HepG2 (cell line): ENCODE measurements around the gene TRPV2. TPM values are rescaled to one million over a fixed set of nuclear protein-coding genes. Genes with fewer than 3 reads are reported as not detected.

Source experiments
- ATAC-seq: fragments of 200-7000 bp; cut with Tn5 transposase; 3 replicates; pipeline ENCODE4 v1.9.1; 2020; ENCODE audit warnings: mild to moderate bottlenecking, moderate library complexity
- BruUV-seq: library from RNA; stranded (reverse); fragments of 400-500 nt; replicated peaks from 2 replicates; lab custom pipeline; 2021; lab: Mats Ljungman, UMichigan
- CTCF ChIA-PET: fragments of 300-600 bp; formaldehyde crosslinking; extraction: SDS; loops from one replicate; lab custom pipeline; 2021; ENCODE audit warnings: low total read pairs, inconsistent platforms, low intra/inter-chr PET ratio; lab: Yijun Ruan, JAX
- POLR2A ChIA-PET: fragments of 350-600 bp; sonication (Branson Sonifier 250); formaldehyde crosslinking; loops from one replicate; lab custom pipeline; 2020; ENCODE audit warnings: antibody characterized with exemption, inconsistent platforms; lab: Yijun Ruan, JAX
- DNase-seq: peaks from one replicate; pipeline ENCODE4 v3.0.0-alpha.2; 2015; ENCODE audit warnings: low spot score
- FAIRE-seq: peaks from 3 replicates; lab custom pipeline; 2011; peaks lifted over from hg19 to GRCh38; lab: Jason Lieb, UNC
- H2AFZ ChIP-seq: one replicate; pipeline ENCODE4 v1.6.1; 2011; ENCODE audit warnings: low read length, inconsistent platforms
- H3K27ac ChIP-seq: fragments of 300-600 bp; 3 replicates; pipeline ENCODE4 v1.8.0; 2011; ENCODE audit warnings: mixed run types, mild to moderate bottlenecking, mixed read lengths, low read length, inconsistent platforms; ENCODE audit not compliant: insufficient read depth; ENCODE audit errors: extremely low read length
- H3K27me3 ChIP-seq, 2 experiments: fragments of 200-600 bp in 1 of 2; 2 replicates in 1 of 2; 3 replicates in 1 of 2; pipeline versions ENCODE4 v1.6.0 to v1.8.0; 2011; ENCODE audit warnings: low read length in 2 of 2, mild to moderate bottlenecking in 2 of 2, moderate library complexity in 2 of 2, inconsistent platforms in 1 of 2; ENCODE audit not compliant: insufficient read depth in 2 of 2, control insufficient read depth in 1 of 2
- H3K36me3 ChIP-seq, 2 experiments: fragments of 200-600 bp in 1 of 2; replicated peaks in 1 of 2; 2 replicates in 1 of 2; 3 replicates in 1 of 2; pipeline versions ENCODE4 v1.5.1 to v1.8.0; 2011; ENCODE audit warnings: low read length in 2 of 2, inconsistent platforms in 1 of 2; ENCODE audit not compliant: insufficient read depth in 2 of 2, control insufficient read depth in 1 of 2
- H3K4me1 ChIP-seq: 2 replicates; pipeline ENCODE4 v1.5.1; 2012; ENCODE audit warnings: low read length, inconsistent platforms; ENCODE audit not compliant: insufficient read depth
- H3K4me2 ChIP-seq: 2 replicates; pipeline ENCODE4 v1.6.0; 2011; ENCODE audit warnings: low read depth, low read length, inconsistent platforms
- H3K4me3 ChIP-seq, 3 experiments: fragments of 200-600 bp in 1 of 3; sonication (generic), shearing (Covaris generic) in 1 of 3; replicated peaks in 1 of 3; 2 replicates each; pipeline ENCODE4 v1.5.1; 2011 to 2016; ENCODE audit warnings: low read length in 3 of 3, inconsistent platforms in 2 of 3, low read depth in 2 of 3, mild to moderate bottlenecking in 2 of 3, control low read depth in 1 of 3, mixed read lengths in 1 of 3; ENCODE audit not compliant: insufficient read depth in 1 of 3
- H3K79me2 ChIP-seq: one replicate; pipeline ENCODE4 v1.6.1; 2011; ENCODE audit warnings: low read length, inconsistent platforms; ENCODE audit not compliant: insufficient read depth
- H3K9ac ChIP-seq: 2 replicates; pipeline ENCODE4 v1.6.0; 2011; ENCODE audit warnings: mild to moderate bottlenecking, low read depth, low read length, inconsistent platforms; ENCODE audit not compliant: insufficient read depth
- H3K9me3 ChIP-seq: 2 replicates; pipeline ENCODE4 v1.5.1; 2012; ENCODE audit warnings: mild to moderate bottlenecking, low read length
- H4K20me1 ChIP-seq: 2 replicates; pipeline ENCODE4 v1.6.0; 2011; ENCODE audit warnings: inconsistent platforms, mild to moderate bottlenecking, low read length, moderate library complexity; ENCODE audit not compliant: insufficient read depth
- HOXA3 ChIP-seq: sonication (generic); formaldehyde crosslinking; IDR thresholded peaks from 2 replicates; pipeline ENCODE4 v1.5.0; 2020; ENCODE audit warnings: missing genetic modification reagents
- MAFG ChIP-seq: sonication (generic); formaldehyde crosslinking; IDR thresholded peaks from 2 replicates; pipeline ENCODE4 v1.5.1; 2020; ENCODE audit warnings: mild to moderate bottlenecking, missing genetic modification reagents
- RBM39 ChIP-seq: fragments of 200-400 bp; formaldehyde crosslinking; IDR thresholded peaks from one replicate; pipeline ENCODE4 v1.6.1; 2018; ENCODE audit warnings: antibody characterized with exemption, mild to moderate bottlenecking, low read depth, low read length; ENCODE audit not compliant: poor library complexity, severe bottlenecking
- RNF2 ChIP-seq: fragments of 450-650 bp; conservative IDR thresholded peaks from 2 replicates; pipeline ENCODE4 v1.6.1; 2016; ENCODE audit warnings: low read depth
- TMF1 ChIP-seq: sonication (generic); formaldehyde crosslinking; IDR thresholded peaks from 2 replicates; pipeline ENCODE4 v1.8.1; 2022; ENCODE audit warnings: low read depth, missing genetic modification reagents
- ZNF382 ChIP-seq: sonication (generic); formaldehyde crosslinking; IDR thresholded peaks from 2 replicates; pipeline ENCODE4 v1.5.0; 2020; ENCODE audit warnings: missing genetic modification reagents, mild to moderate bottlenecking, borderline replicate concordance
- ZNF737 ChIP-seq: sonication (generic); formaldehyde crosslinking; IDR thresholded peaks from 2 replicates; pipeline ENCODE4 v1.5.0; 2020; ENCODE audit warnings: missing genetic modification reagents, mild to moderate bottlenecking, borderline replicate concordance
- ZNF776 ChIP-seq: sonication (generic); formaldehyde crosslinking; IDR thresholded peaks from 2 replicates; pipeline ENCODE4 v1.4.0; 2020; ENCODE audit warnings: mild to moderate bottlenecking, missing genetic modification reagents
- ZSCAN29 ChIP-seq: sonication (generic); formaldehyde crosslinking; conservative IDR thresholded peaks from 2 replicates; pipeline ENCODE4 v1.4.0; 2020; ENCODE audit warnings: mild to moderate bottlenecking, missing genetic modification reagents
- WGBS: methylation state at CpG from one replicate; pipeline ENCODE4 v1.1.6; 2017; ENCODE audit warnings: low lambda C conversion rate; 5-methylcytosine and 5-hydroxymethylcytosine counted together
- in situ Hi-C: cut with HindIII; loops from 2 replicates; pipeline ENCODE4 v1.10.0; 2017; ENCODE audit warnings: low pct_unique_long_range_greater_than_20kb; ENCODE audit not compliant: extremely low pct_ligation_motif_present
- intact Hi-C: fragments of 100-400 bp; cut with micrococcal nuclease; formaldehyde crosslinking; loops from one replicate; pipeline ENCODE4 v1.10.0; 2022; ENCODE audit not compliant: unreplicated experiment
- polyA plus RNA-seq, 8 experiments: library from polyadenylated mRNA; depleted of rRNA in 3 of 8; stranded (reverse) in 7 of 8; unstranded in 1 of 8; fragments of >200 nt; fragmentation: Illumina TruSeq in 4 of 8; extraction: Trizol in 4 of 8; gene quantifications; 2 replicates each; pipeline versions ENCODE4 v1.2.1 to v1.2.3, GENCODE V29; 2011 to 2016; ENCODE audit warnings: low read depth in 4 of 8, missing spikeins in 1 of 8, mixed read lengths in 1 of 8; ENCODE audit not compliant: insufficient read depth in 1 of 8
- total RNA-seq, 5 experiments: library from RNA; depleted of rRNA; stranded (reverse); fragments of >200 nt; fragmentation: Illumina TruSeq; extraction: Trizol; gene quantifications; 2 replicates each; pipeline ENCODE4 v1.2.3, GENCODE V29; 2016; ENCODE audit warnings: low read depth in 1 of 5
- TF ChIP-seq, protein P1 (sequence below): sonication (generic); formaldehyde crosslinking; IDR thresholded peaks from 2 replicates; pipeline ENCODE4 v1.9.0; 2022; ENCODE audit warnings: low read depth, missing genetic modification reagents
- TF ChIP-seq, protein P2 (sequence below): sonication (generic); formaldehyde crosslinking; IDR thresholded peaks from 2 replicates; pipeline ENCODE4 v1.8.0; 2022; ENCODE audit warnings: mild to moderate bottlenecking, missing genetic modification reagents, borderline replicate concordance
- TF ChIP-seq, protein P3 (sequence below): sonication (generic); formaldehyde crosslinking; IDR thresholded peaks from 2 replicates; pipeline ENCODE4 v1.8.1; 2023; ENCODE audit warnings: mild to moderate bottlenecking, inconsistent platforms, moderate library complexity, missing genetic modification reagents, borderline replicate concordance
- TF ChIP-seq, protein P4 (sequence below): sonication (generic); formaldehyde crosslinking; IDR thresholded peaks from 2 replicates; pipeline ENCODE4 v1.8.0; 2022; ENCODE audit warnings: mild to moderate bottlenecking, missing genetic modification reagents, moderate library complexity
- TF ChIP-seq, protein P5 (sequence below): sonication (generic); formaldehyde crosslinking; IDR thresholded peaks from 2 replicates; pipeline ENCODE4 v1.4.0; 2020; ENCODE audit warnings: missing genetic modification reagents; ENCODE audit errors: not compliant biosample characterization
- TF ChIP-seq, protein P6 (sequence below): sonication (generic); formaldehyde crosslinking; IDR thresholded peaks from 2 replicates; pipeline ENCODE4 v1.8.1; 2022; ENCODE audit warnings: mild to moderate bottlenecking, missing genetic modification reagents

The TRPV2 gene
- total and polyA plus RNA-seq, 2 of the 13 experiments (the other 11 are each of a cell fraction or from before 2014, with no cell fraction given), result 13.6 to 21.3 TPM

DNA sequence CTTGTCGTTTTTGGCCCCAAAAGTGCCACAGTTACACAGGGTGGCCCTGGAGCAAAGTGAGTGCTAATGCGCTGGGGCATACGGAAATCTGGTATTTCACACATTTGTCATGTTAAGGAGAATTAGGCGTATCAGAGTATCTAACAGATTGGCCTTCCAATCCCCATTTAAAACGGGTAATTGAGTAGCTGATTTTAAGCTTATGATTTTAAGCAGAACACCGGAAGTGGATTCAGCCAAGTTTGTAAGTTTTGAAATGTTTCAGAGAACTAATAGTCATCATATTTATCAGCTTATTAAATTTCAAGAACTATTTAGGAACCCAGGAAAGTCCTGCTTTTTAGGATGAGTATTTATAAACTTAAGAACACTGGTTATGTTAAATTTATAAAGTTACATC is 57.2 kb downstream of the TRPV2 start:
- H3K27ac ChIP-seq, result no peak overlapping the region
- no TSS peak for BruUV-seq
- H3K9ac ChIP-seq, result no peak overlapping the region
- H3K4me1 ChIP-seq, result peaks cover 30% of the 10 kb centered on the region
- no peaks in the 10 kb centered on the region for H3K36me3 ChIP-seq
- no peak for FAIRE-seq
- intact Hi-C loops (no loop called here), in situ Hi-C loops (no loop called here)
- H3K27me3 ChIP-seq, result peaks cover 4 to 28% of the 10 kb centered on the region in 2 experiments; a peak in 4 of 5 replicates
- WGBS, result 55% methylated on average over 6 of the region's 6 CpGs
- ChIA-PET CTCF (no interaction called here), POLR2A (no interaction called here)
- no peaks in the 10 kb centered on the region for H3K79me2 ChIP-seq
- no peaks in the 10 kb centered on the region for H3K9me3 ChIP-seq
- H3K4me2 ChIP-seq, result no peak overlapping the region
- no peak overlapping the region for H2AFZ ChIP-seq
- no peak for ATAC-seq
- no peaks in the 10 kb centered on the region; the same call in 1 of the 2 replicates for H4K20me1 ChIP-seq
- no peak for DNase-seq
- no peak overlapping the region for H3K4me3 ChIP-seq
- TF ChIP-seq, protein P1, sequence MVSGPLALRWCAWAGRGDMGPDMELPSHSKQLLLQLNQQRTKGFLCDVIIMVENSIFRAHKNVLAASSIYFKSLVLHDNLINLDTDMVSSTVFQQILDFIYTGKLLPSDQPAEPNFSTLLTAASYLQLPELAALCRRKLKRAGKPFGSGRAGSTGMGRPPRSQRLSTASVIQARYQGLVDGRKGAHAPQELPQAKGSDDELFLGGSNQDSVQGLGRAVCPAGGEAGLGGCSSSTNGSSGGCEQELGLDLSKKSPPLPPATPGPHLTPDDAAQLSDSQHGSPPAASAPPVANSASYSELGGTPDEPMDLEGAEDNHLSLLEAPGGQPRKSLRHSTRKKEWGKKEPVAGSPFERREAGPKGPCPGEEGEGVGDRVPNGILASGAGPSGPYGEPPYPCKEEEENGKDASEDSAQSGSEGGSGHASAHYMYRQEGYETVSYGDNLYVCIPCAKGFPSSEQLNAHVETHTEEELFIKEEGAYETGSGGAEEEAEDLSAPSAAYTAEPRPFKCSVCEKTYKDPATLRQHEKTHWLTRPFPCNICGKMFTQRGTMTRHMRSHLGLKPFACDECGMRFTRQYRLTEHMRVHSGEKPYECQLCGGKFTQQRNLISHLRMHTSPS (CRISPR knock-in tag), result no peak
- no peak for TF ChIP-seq MAFG (CRISPR knock-in tag)
- TF ChIP-seq RBM39, result no peak
- TF ChIP-seq, protein P2, sequence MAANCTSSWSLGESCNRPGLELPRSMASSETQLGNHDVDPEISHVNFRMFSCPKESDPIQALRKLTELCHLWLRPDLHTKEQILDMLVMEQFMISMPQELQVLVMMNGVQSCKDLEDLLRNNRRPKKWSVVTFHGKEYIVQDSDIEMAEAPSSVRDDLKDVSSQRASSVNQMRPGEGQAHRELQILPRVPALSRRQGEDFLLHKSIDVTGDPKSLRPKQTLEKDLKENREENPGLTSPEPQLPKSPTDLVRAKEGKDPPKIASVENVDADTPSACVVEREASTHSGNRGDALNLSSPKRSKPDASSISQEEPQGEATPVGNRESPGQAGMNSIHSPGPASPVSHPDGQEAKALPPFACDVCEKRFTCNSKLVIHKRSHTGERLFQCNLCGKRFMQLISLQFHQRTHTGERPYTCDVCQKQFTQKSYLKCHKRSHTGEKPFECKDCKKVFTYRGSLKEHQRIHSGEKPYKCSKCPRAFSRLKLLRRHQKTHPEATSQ, result no peak
- TF ChIP-seq, protein P3, sequence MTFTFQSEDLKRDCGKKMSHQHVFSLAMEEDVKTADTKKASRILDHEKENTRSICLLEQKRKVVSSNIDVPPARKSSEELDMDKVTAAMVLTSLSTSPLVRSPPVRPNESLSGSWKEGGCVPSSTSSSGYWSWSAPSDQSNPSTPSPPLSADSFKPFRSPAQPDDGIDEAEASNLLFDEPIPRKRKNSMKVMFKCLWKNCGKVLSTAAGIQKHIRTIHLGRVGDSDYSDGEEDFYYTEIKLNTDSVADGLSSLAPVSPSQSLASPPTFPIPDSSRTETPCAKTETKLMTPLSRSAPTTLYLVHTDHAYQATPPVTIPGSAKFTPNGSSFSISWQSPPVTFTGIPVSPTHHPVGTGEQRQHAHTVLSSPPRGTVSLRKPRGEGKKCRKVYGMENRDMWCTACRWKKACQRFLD, result no peak
- no peak for TF ChIP-seq HOXA3 (CRISPR knock-in tag)
- no peak for TF ChIP-seq ZNF737
- no peak for TF ChIP-seq ZNF382
- TF ChIP-seq, protein P4, sequence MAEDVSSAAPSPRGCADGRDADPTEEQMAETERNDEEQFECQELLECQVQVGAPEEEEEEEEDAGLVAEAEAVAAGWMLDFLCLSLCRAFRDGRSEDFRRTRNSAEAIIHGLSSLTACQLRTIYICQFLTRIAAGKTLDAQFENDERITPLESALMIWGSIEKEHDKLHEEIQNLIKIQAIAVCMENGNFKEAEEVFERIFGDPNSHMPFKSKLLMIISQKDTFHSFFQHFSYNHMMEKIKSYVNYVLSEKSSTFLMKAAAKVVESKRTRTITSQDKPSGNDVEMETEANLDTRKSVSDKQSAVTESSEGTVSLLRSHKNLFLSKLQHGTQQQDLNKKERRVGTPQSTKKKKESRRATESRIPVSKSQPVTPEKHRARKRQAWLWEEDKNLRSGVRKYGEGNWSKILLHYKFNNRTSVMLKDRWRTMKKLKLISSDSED (CRISPR knock-in tag), result no peak
- TF ChIP-seq TMF1, result no peak
- no peak for TF ChIP-seq ZSCAN29
- no peak for TF ChIP-seq ZNF776 (CRISPR knock-in tag)
- TF ChIP-seq, protein P5, sequence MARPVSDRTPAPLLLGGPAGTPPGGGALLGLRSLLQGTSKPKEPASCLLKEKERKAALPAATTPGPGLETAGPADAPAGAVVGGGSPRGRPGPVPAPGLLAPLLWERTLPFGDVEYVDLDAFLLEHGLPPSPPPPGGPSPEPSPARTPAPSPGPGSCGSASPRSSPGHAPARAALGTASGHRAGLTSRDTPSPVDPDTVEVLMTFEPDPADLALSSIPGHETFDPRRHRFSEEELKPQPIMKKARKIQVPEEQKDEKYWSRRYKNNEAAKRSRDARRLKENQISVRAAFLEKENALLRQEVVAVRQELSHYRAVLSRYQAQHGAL, result no peak
- TF ChIP-seq, protein P6, sequence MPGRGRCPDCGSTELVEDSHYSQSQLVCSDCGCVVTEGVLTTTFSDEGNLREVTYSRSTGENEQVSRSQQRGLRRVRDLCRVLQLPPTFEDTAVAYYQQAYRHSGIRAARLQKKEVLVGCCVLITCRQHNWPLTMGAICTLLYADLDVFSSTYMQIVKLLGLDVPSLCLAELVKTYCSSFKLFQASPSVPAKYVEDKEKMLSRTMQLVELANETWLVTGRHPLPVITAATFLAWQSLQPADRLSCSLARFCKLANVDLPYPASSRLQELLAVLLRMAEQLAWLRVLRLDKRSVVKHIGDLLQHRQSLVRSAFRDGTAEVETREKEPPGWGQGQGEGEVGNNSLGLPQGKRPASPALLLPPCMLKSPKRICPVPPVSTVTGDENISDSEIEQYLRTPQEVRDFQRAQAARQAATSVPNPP (CRISPR knock-in tag), result no peak
- no peak for TF ChIP-seq RNF2
